Measurements from ENCODE around the gene EHD1. TPM values are rescaled to one million over a fixed set of nuclear protein-coding genes. Genes with fewer than 3 reads are reported as not detected.

EHD1 gene
- total RNA-seq, 2 experiments from 2014 or later = 101 to 153 TPM

- H3K4me1 ChIP-seq (ENCODE audit: insufficient read depth, low read length, poor library complexity, severe bottlenecking) = peaks cover 11% of the 10 kb centered on the region
- no peaks in the 10 kb centered on the region for H3K9me3 ChIP-seq (ENCODE audit: low read length)
- TF ChIP-seq CTCF (conservative IDR thresholded peaks at IDR 0.05; ENCODE audit: low read length) (no peak), EZH2phosphoT487 (IDR thresholded peaks at IDR 0.05; ENCODE audit: borderline replicate concordance, low read depth, low read length) (no peak)
- intact Hi-C loops (cut with micrococcal nuclease; ENCODE audit: unreplicated experiment) = no loop called here
- no peak overlapping the region for H3K4me2 ChIP-seq (ENCODE audit: low read length)
- ChIA-PET CTCF (ENCODE audit: unreplicated experiment) (interaction anchor here (0.6 kb wide), 1 partner anchor 1725 kb away, joined by 3 read pairs; no protein-coding TSS in a partner anchor), POLR2A (no interaction called here)
- H2AFZ ChIP-seq (ENCODE audit: low read length) = no peak overlapping the region
- no peak for DNase-seq (ENCODE audit: low spot score)
- peaks cover 17% of the 10 kb centered on the region; the same call in 1 of the 2 replicates for H3K36me3 ChIP-seq (ENCODE audit: insufficient read depth, low read length)
- H3K9me2 ChIP-seq (ENCODE audit: insufficient read depth, low read length) = no peaks in the 10 kb centered on the region
- no TSS peak for BruUV-seq (replicated peaks)
- no peaks in the 10 kb centered on the region for H4K20me1 ChIP-seq (ENCODE audit: insufficient read depth, low read length)
- no peaks in the 10 kb centered on the region for H3K79me2 ChIP-seq (ENCODE audit: insufficient read depth, low read depth, low read length)
- no peak overlapping the region for H3K4me3 ChIP-seq (ENCODE audit: low read depth, low read length, poor library complexity, severe bottlenecking)
- H3K27ac ChIP-seq (ENCODE audit: low read depth, low read length, poor library complexity, severe bottlenecking) = no peak overlapping the region
These were observed 19.1 kb upstream of the EHD1 start for GRCh38 chr11:64897381-64898075.

- intact Hi-C loops (cut with micrococcal nuclease; ENCODE audit: unreplicated experiment) = no loop called here
- no peak overlapping the region for H2AFZ ChIP-seq (ENCODE audit: low read length)
- H3K27ac ChIP-seq (ENCODE audit: low read depth, low read length, poor library complexity, severe bottlenecking) = no peak overlapping the region
- no peak overlapping the region for H3K4me3 ChIP-seq (ENCODE audit: low read depth, low read length, poor library complexity, severe bottlenecking)
- POLR2A ChIA-PET = no interaction called here
- H3K9me3 ChIP-seq (ENCODE audit: low read length) = no peaks in the 10 kb centered on the region
- TF ChIP-seq EZH2phosphoT487 (IDR thresholded peaks at IDR 0.05; ENCODE audit: borderline replicate concordance, low read depth, low read length) = no peak
- TF ChIP-seq CTCF (conservative IDR thresholded peaks at IDR 0.05; ENCODE audit: low read length) = no peak
- no peaks in the 10 kb centered on the region for H3K9me2 ChIP-seq (ENCODE audit: insufficient read depth, low read length)
- no peaks in the 10 kb centered on the region for H3K79me2 ChIP-seq (ENCODE audit: insufficient read depth, low read depth, low read length)
- no peak for DNase-seq (ENCODE audit: low spot score)
- BruUV-seq (replicated peaks) = no TSS peak
- peaks cover 11% of the 10 kb centered on the region; the same call in 1 of the 2 replicates for H3K36me3 ChIP-seq (ENCODE audit: insufficient read depth, low read length)
- H3K4me2 ChIP-seq (ENCODE audit: low read length) = no peak overlapping the region
- no peaks in the 10 kb centered on the region for H4K20me1 ChIP-seq (ENCODE audit: insufficient read depth, low read length)
- CTCF ChIA-PET (ENCODE audit: unreplicated experiment) = no interaction called here
- peaks cover 11% of the 10 kb centered on the region for H3K4me1 ChIP-seq (ENCODE audit: insufficient read depth, low read length, poor library complexity, severe bottlenecking)
These were observed 18.1 kb upstream of the EHD1 start for GRCh38 chr11:64896448-64897022.

Measured in OCI-LY7 (cell line).